Activated CD8-positive, alpha-beta T cell treated with anti-CD3 and anti-CD28 coated beads, Interleukin-2, amount 10 ng/mL, durations not matched to agents 7 days and 5 days (primary cell): ENCODE results near the gene ZBED6. TPM values are rescaled to one million over a fixed set of nuclear protein-coding genes. Genes with fewer than 3 reads are reported as not detected.

Experiments used
- ATAC-seq: fragments of 150-1000 bp; cut with Tn5 transposase; one replicate; pipeline ENCODE4 v1.10.0; 2021; ENCODE audit warnings: moderate library complexity
- CTCF ChIA-PET: fragments of 350-600 bp; sonication (Branson Sonifier 250); formaldehyde crosslinking; loops from one replicate; lab custom pipeline; 2021; ENCODE audit warnings: antibody characterized with exemption; lab: Charles Lee
- POLR2A ChIA-PET: fragments of 350-600 bp; sonication (Branson Sonifier 250); formaldehyde crosslinking; loops from one replicate; lab custom pipeline; 2021; ENCODE audit warnings: antibody characterized with exemption; lab: Charles Lee
- DNase-seq: peaks from one replicate; pipeline ENCODE4 v3.0.0-alpha.2; 2020
- H3K27ac Mint-ChIP-seq: one replicate; pipeline ENCODE4 v1.8.0; 2021; ENCODE audit warnings: mild to moderate bottlenecking, mixed read lengths
- H3K27me3 Mint-ChIP-seq: one replicate; pipeline ENCODE4 v1.8.0; 2021; ENCODE audit warnings: low read depth, mixed read lengths
- H3K36me3 Mint-ChIP-seq: one replicate; pipeline ENCODE4 v1.8.0; 2021; ENCODE audit warnings: low read depth, mixed read lengths
- H3K4me1 Mint-ChIP-seq: one replicate; pipeline ENCODE4 v1.8.0; 2021; ENCODE audit warnings: low read depth, mixed read lengths
- H3K4me3 Mint-ChIP-seq: one replicate; pipeline ENCODE4 v1.8.0; 2021; ENCODE audit warnings: mild to moderate bottlenecking, mixed read lengths
- H3K9me3 Mint-ChIP-seq: one replicate; pipeline ENCODE4 v1.8.0; 2022; ENCODE audit warnings: mixed read lengths; ENCODE audit not compliant: insufficient read depth
- total RNA-seq, 2 experiments: library from RNA; stranded (reverse); gene quantifications; one replicate each; pipeline ENCODE4 v1.2.3, GENCODE V29; 2021

ZBED6 gene
- total RNA-seq, 2 experiments from 2014 or later: 16.3 to 18.4 TPM

GRCh38 chr1:203842559-203842876, 47.1 kb downstream of the ZBED6 start:
- ATAC-seq (no peak), DNase-seq (no peak)
- no peaks in the 10 kb centered on the region for H3K27me3 Mint-ChIP-seq
- H3K27ac Mint-ChIP-seq: no peak overlapping the region
- no peaks in the 10 kb centered on the region for H3K4me1 Mint-ChIP-seq
- ChIA-PET CTCF (no interaction called here), POLR2A (no interaction called here)
- no peaks in the 10 kb centered on the region for H3K9me3 Mint-ChIP-seq
- peaks cover 62% of the 10 kb centered on the region for H3K36me3 Mint-ChIP-seq
- H3K4me3 Mint-ChIP-seq: no peak overlapping the region

- no peak for DNase-seq
- CTCF ChIA-PET: no interaction called here
Observed at GRCh38 chr1:203843435-203843834, 48.0 kb downstream of the ZBED6 start.

More at GRCh38 chr1:203843435-203843834, 48.0 kb downstream of the ZBED6 start:
- ATAC-seq: no peak
- POLR2A ChIA-PET: no interaction called here
- Mint-ChIP-seq H3K27me3 (no peaks in the 10 kb centered on the region), H3K4me3 (no peak overlapping the region), H3K27ac (no peak overlapping the region), H3K4me1 (no peaks in the 10 kb centered on the region), H3K9me3 (no peaks in the 10 kb centered on the region), H3K36me3 (peaks cover 60% of the 10 kb centered on the region)

Other genes with a start within 250 kb of the ZBED6 start
- 10 to 100 TPM; 65.0 to 65.1 TPM for gene ATP2B4, start 168.8 kb upstream of the ZBED6 start, total RNA-seq
- 10 to 100 TPM; 14.5 to 15.5 TPM for gene LAX1, start 30.4 kb upstream of the ZBED6 start, total RNA-seq
- gene ZC3H11A, start within 50 bp of the ZBED6 start, total RNA-seq: 10 to 100 TPM; 79.0 to 84.0 TPM
- gene SNRPE, start 66.0 kb downstream of the ZBED6 start, total RNA-seq: 100 to 1,000 TPM; 187 to 201 TPM